Stimulated activated CD4-positive, alpha-beta T cell treated with anti-CD3 and anti-CD28 coated beads, Interleukin-4, amount 100 ng/mL, for 48 hours (primary cell): ENCODE results near the gene SCN2A.

ENCODE experiments used
- DNase-seq, 2 donors: peaks; one replicate each; pipeline ENCODE4 v3.0.0-alpha.2; 2020; ENCODE audit warnings: low read depth in 2 of 2

SCN2A gene

DNA sequence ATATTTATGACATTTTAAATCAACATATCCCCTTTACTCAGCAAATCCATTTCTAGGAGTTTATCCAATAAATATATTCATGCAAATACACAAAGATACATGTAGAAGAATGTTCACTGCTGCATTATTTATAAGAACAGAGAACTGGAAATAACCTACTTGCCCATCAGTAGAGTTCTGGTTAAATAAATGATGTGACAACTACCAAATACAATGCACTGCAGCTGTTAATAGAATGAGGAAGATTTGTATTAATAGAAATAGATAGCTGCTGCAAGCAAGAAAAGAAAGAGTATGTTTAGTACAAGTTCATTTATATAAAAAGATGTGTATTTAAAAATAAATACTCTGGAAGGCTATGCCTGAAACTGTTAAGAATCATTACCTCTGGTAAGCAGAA is 181.0 kb downstream of the SCN2A start:
- DNase-seq: no peak

DNA sequence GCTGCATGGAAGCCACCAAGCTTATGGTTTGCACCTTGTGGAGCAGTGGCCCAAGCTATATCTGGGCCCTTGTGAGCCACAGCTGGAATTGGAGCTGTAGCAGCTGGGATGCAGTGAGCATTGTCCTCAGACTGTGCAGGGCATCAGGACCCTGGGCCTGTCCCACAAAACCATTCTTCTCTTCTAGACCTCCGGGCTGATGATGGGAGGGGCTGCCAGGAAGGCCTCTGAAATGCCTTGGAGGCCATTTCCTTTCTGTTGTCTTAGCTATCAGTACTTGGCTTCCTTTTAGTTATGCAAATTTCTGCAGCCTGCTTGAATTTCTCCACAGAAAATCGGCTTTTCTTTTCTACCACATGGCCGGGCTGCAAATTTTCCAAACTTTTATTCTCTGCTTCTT is 183.9 kb downstream of the SCN2A start:
- DNase-seq: no peak

- no peak for DNase-seq
Measured at GRCh38 chr2:165425556-165425955, 186.3 kb downstream of the SCN2A start.

DNA sequence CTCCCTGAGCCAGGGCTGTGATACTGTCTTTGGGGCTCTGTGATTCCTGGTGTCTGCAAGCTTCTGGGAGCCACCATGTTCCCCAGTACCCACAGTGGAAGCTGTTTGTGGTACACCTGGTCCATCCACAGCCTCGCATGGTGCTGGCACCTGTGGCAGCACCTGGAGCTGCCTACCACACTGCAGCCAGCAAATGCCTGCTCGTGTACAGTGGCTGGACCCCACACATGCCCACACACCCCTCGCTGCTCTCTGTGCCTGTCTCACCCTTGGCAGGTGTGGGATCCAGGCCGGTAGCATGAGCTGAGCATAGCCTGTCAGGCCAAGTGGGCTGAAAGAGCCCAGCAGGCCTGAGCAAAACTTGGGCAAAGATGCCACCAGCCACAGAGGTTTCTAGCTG is 188.5 kb downstream of the SCN2A start:
- no peak for DNase-seq

DNA sequence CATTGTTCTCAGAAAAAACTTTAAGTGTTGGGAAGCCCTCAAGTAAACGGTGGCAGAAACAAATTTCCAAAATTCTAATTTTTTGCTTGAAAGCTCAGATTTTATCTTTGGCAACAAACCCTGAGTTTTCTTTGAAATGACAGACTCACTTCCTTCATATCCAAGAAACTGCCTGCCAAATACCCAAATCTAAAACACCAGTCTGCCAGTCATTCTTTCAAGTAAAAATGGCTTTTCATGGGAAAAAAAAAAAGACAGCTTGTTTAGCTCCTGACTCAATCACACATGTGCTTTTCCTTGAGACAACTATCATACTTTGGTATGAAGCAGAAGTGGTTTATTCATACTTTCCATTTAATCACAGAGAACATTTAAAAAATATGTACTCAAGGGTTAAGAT is 189.7 kb downstream of the SCN2A start:
- no peak for DNase-seq

GRCh38 chr2:165431014-165431413 is 191.8 kb downstream of the SCN2A start:
- DNase-seq: no peak

GRCh38 chr2:165432234-165432966 is 193.2 kb downstream of the SCN2A start:
- no peak for DNase-seq

DNA sequence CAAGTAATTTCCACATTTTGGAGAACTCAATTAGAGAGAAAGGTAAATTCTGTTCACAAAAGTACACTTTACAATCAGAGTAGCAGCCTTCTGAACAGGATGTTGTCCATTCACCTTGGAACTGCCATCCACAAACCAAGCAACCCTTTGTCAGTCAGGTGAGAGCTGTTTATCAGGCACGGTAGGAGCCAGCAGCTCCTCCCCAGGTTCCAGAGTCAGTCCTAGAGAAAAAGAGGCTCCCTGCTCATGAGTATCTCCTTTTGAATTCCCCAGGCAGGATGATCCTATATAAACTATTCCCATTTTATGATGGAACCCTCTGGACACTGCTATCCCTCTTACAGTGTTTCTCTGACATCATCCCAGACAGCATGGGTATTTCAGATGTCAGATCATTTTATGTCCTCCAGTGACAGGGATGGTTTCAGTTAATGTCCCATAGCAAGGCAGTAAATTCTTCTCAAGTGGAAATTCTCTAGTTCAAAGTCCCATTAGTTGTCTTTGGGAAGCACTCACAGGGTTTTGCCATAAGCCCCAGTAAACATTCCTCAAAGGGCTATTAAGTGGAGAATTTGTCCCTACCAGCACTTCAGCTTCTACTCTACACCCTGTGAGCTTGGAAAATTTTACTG is 195.8 kb downstream of the SCN2A start:
- DNase-seq: no peak

DNA sequence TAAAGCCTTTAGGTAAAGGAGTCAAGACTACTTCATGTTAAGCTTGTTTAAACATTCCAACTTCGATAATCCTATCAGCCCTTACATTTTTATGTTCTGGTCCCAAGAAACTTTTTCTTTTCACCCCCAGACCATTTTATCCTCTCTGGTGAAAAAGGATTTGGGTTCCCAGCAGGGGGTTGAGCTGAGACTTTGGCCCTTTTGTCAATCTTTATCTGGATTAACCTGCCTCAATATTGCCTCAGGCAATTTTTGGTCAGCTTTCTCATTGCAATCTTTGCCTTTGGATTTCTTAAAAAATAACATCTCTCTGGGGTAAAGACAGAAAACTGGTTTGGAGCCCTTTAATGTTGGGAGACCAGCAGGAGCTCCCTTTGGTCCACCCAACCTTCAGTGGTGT is 196.4 kb downstream of the SCN2A start:
- no peak for DNase-seq

- DNase-seq: no peak
Measured at GRCh38 chr2:165436559-165436958, 197.3 kb downstream of the SCN2A start.

DNA sequence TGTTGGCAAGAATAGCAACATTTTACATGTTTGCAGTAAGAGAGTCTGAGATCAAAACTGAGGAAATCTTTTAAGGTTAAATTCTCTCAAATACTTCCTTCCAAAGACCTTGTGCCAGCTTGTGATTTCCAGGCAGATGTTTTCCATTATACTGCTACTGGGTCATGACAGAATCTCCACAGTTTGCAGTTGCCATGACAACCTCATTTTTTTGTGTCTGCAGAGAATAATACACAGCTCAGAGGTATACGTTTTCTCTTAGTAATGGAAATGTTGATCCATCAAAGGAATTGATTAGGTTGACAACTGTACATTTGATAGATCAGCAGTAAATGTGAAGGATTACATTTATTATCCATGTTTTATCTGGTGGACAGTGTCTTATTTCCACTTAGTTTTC is 201.2 kb downstream of the SCN2A start:
- DNase-seq: no peak
